Lung (tissue), 12 donors: Measurements from ENCODE around the gene MRPL44. TPM values are rescaled to one million over a fixed set of nuclear protein-coding genes. Genes with fewer than 3 reads are reported as not detected.
A peak's percentile ranks its signal among the peaks of the same experiment; 100 is the strongest.
"Not testable (repeated sequence)": the region's sequence is repeated elsewhere in the genome, so short reads cannot be mapped to it uniquely, and the experiment has no call there.

Source experiments
- ATAC-seq: fragments of 200-7000 bp; cut with Tn5 transposase; one replicate; pipeline ENCODE4 v1.9.1; 2020; ENCODE audit warnings: moderate number of reproducible peaks; ENCODE audit not compliant: insufficient read depth, low FRiP score
- DNase-seq, 3 donors: peaks; one replicate each; pipeline ENCODE4 v3.0.0-alpha.2; 2013 to 2017
- H3K27ac ChIP-seq, 2 donors: one replicate each; pipeline ENCODE4 v1.5.1; 2013; ENCODE audit warnings: mild to moderate bottlenecking in 2 of 2, moderate library complexity in 2 of 2, control low read depth in 1 of 2, inconsistent platforms in 1 of 2, low read depth in 1 of 2, low read length in 1 of 2
- H3K27me3 ChIP-seq, 3 donors: one replicate each; pipeline ENCODE4 v1.5.1; 2013; ENCODE audit warnings: low read length in 2 of 3; ENCODE audit not compliant: control insufficient read depth in 3 of 3, insufficient read depth in 3 of 3
- H3K36me3 ChIP-seq, 4 donors: one replicate each; pipeline ENCODE4 v1.5.1; 2013; ENCODE audit warnings: low read length in 4 of 4, mild to moderate bottlenecking in 1 of 4, moderate library complexity in 1 of 4; ENCODE audit not compliant: control insufficient read depth in 4 of 4, insufficient read depth in 4 of 4
- H3K4me1 ChIP-seq, 5 donors: one replicate each; pipeline ENCODE4 v1.5.1; 2013; ENCODE audit warnings: low read length in 5 of 5, mild to moderate bottlenecking in 2 of 5, moderate library complexity in 1 of 5; ENCODE audit not compliant: control insufficient read depth in 5 of 5, insufficient read depth in 5 of 5
- H3K4me3 ChIP-seq: one replicate; pipeline ENCODE4 v1.5.1; 2013; ENCODE audit warnings: mild to moderate bottlenecking, control low read depth, moderate library complexity
- H3K9ac ChIP-seq, 2 donors: one replicate each; pipeline ENCODE4 v1.5.1; 2013; ENCODE audit warnings: low read length in 2 of 2, control low read depth in 1 of 2; ENCODE audit not compliant: insufficient read depth in 1 of 2
- H3K9me3 ChIP-seq, 4 donors: one replicate each; pipeline ENCODE4 v1.5.1; 2013; ENCODE audit warnings: low read length in 3 of 4, mild to moderate bottlenecking in 1 of 4, moderate library complexity in 1 of 4; ENCODE audit not compliant: control insufficient read depth in 4 of 4, insufficient read depth in 3 of 4
- CTCF ChIP-seq: IDR thresholded peaks from 2 replicates; pipeline ENCODE4 v1.5.1; 2012; ENCODE audit warnings: mild to moderate bottlenecking; ENCODE audit errors: control extremely low read depth, extremely low read depth
- WGBS, 2 donors: extraction: QIAGEN DNeasy Blood & Tissue Kit; methylation state at CpG; one replicate each; pipeline ENCODE4 v1.1.7; 2013; 5-methylcytosine and 5-hydroxymethylcytosine counted together
- polyA plus RNA-seq, 2 donors: library from polyadenylated mRNA; stranded (reverse); fragments of 200-250 nt; gene quantifications; one replicate each; pipeline ENCODE4 v1.2.1, GENCODE V29; 2013
- total RNA-seq, 2 donors: library from RNA; depleted of rRNA in 1 of 2; stranded (reverse); fragments of >200 nt in 1 of 2; gene quantifications; one replicate each; pipeline ENCODE4 v1.2.1, GENCODE V29; 2014 to 2021
- donor health status: control.
- donor health status: control.
- donor health status: Bipolar disorder and iron deficiency.
- donor health status: healthy.
- donor health status: DM: yes; HTN: yes; CAD: no.

Gene MRPL44
- total and polyA plus RNA-seq, 4 donors, result 20.4 to 23.1 (median 21.5) TPM

GRCh38 chr2:223937535-223937934 is 19.7 kb upstream of the MRPL44 start:
- no peak for TF ChIP-seq CTCF
- peaks cover 5 to 54% (median 16%) of the 10 kb centered on the region in 5 donors for H3K4me1 ChIP-seq
- WGBS, 2 donors, result 0 to 31% methylated on average over 1 of the region's 1 CpG
- ATAC-seq (no peak), DNase-seq (no peak)
- no peaks in the 10 kb centered on the region for H3K9me3 ChIP-seq
- no peaks in the 10 kb centered on the region for H3K27me3 ChIP-seq
- no peak overlapping the region for H3K9ac ChIP-seq
- peaks cover 0 to 1% (median 0%) of the 10 kb centered on the region in 4 donors for H3K36me3 ChIP-seq
- no peak overlapping the region for H3K4me3 ChIP-seq
- no peak overlapping the region for H3K27ac ChIP-seq

- WGBS, 2 donors, result 44 to 47% methylated on average over 2 of the region's 2 CpGs
- not testable (repeated sequence) for H3K9ac ChIP-seq, H3K27me3 ChIP-seq, H3K4me3 ChIP-seq, H3K9me3 ChIP-seq, DNase-seq, H3K27ac ChIP-seq, H3K36me3 ChIP-seq, ATAC-seq
- H3K4me1 ChIP-seq, result peaks cover 5 to 47% (median 21%) of the 10 kb centered on the region in 5 donors
Measured at GRCh38 chr2:223939438-223939837, 17.8 kb upstream of the MRPL44 start.

- ATAC-seq, result no peak
- Histone ChIP-seq H3K27me3 (no peaks in the 10 kb centered on the region), H3K9ac (no peak overlapping the region), H3K9me3 (no peaks in the 10 kb centered on the region), H3K4me3 (no peak overlapping the region), H3K27ac (no peak overlapping the region), H3K36me3 (peaks cover 0 to 4% (median 0%) of the 10 kb centered on the region in 4 donors), H3K4me1 (peaks cover 0 to 34% (median 15%) of the 10 kb centered on the region in 5 donors)
- DNase-seq, result no peak
- 63 to 64% methylated on average over 12 of the region's 12 CpGs for WGBS, 2 donors
- no peak for TF ChIP-seq CTCF
Measured at GRCh38 chr2:223941579-223942277, 15.5 kb upstream of the MRPL44 start.

GRCh38 chr2:223943135-223943534 is 14.1 kb upstream of the MRPL44 start:
- Histone ChIP-seq H3K4me1 (peaks cover 0 to 26% (median 14%) of the 10 kb centered on the region in 5 donors), H3K4me3 (no peak overlapping the region)

More at GRCh38 chr2:223943135-223943534, 14.1 kb upstream of the MRPL44 start:
- peaks cover 0 to 4% (median 0%) of the 10 kb centered on the region in 4 donors for H3K36me3 ChIP-seq
- TF ChIP-seq CTCF, result no peak
- no peaks in the 10 kb centered on the region for H3K27me3 ChIP-seq
- DNase-seq, result no peak
- H3K9ac ChIP-seq, result no peak overlapping the region
- no peaks in the 10 kb centered on the region for H3K9me3 ChIP-seq
- no peak for ATAC-seq
- 80 to 83% methylated on average over 1 of the region's 1 CpG for whole genome bisulfite sequencing, 2 donors
- peak overlapping the region in 1 of 2 donors; percentile 60 for H3K27ac ChIP-seq
